Measurements from ENCODE around the gene SSTR4. TPM values are rescaled to one million over a fixed set of nuclear protein-coding genes. Genes with fewer than 3 reads are reported as not detected.

Gene SSTR4
- total RNA-seq, 1 experiment from 2014 or later, result not detected

GRCh38 chr20:23059001-23059400 lies 23.9 kb downstream of the SSTR4 start:
- Histone ChIP-seq H3K4me1 (peaks cover 28% of the 10 kb centered on the region), H3K27me3 (replicated peaks; ENCODE audit: control insufficient read depth, insufficient read depth, low read length) (no peaks in the 10 kb centered on the region), H3K36me3 (ENCODE audit: control insufficient read depth, insufficient read depth, low read length) (no peaks in the 10 kb centered on the region), H3K9me3 (no peaks in the 10 kb centered on the region), H3K4me3 (ENCODE audit: low read depth, low read length) (no peak overlapping the region)
- TF ChIP-seq CTCF (IDR thresholded peaks at IDR 0.05; ENCODE audit: insufficient read depth in 1 of 2, low read depth in 1 of 2, low read length in 1 of 2, severe bottlenecking in 1 of 2, unreplicated experiment in 1 of 2), result no peak
- Mint-ChIP-seq H3K4me3 (ENCODE audit: unreplicated experiment) (no peak overlapping the region), H3K36me3 (ENCODE audit: insufficient read depth, unreplicated experiment) (no peaks in the 10 kb centered on the region), H3K9me3 (ENCODE audit: unreplicated experiment) (no peaks in the 10 kb centered on the region), H3K27me3 (ENCODE audit: insufficient read depth, unreplicated experiment) (no peaks in the 10 kb centered on the region), H3K27ac (ENCODE audit: unreplicated experiment) (no peak overlapping the region), H3K4me1 (ENCODE audit: low read depth, unreplicated experiment) (peaks cover 16% of the 10 kb centered on the region)
- CTCF ChIA-PET, result no interaction called here
- POLR2A ChIA-PET, result no interaction called here
- DNase-seq, result no peak
- no TSS peak for BruUV-seq (replicated peaks)
- intact Hi-C loops (cut with micrococcal nuclease; ENCODE audit: unreplicated experiment), result loop anchor here (10.0 kb wide), 1 partner anchor 106 kb away; no protein-coding TSS in a partner anchor

GRCh38 chr20:23059846-23060245 lies 24.7 kb downstream of the SSTR4 start:
- no peak overlapping the region for H3K4me3 ChIP-seq (ENCODE audit: low read depth, low read length)
- H3K4me1 Mint-ChIP-seq (ENCODE audit: low read depth, unreplicated experiment), result peaks cover 23% of the 10 kb centered on the region
- H3K27me3 ChIP-seq (replicated peaks; ENCODE audit: control insufficient read depth, insufficient read depth, low read length), result no peaks in the 10 kb centered on the region
- intact Hi-C loops (cut with micrococcal nuclease; ENCODE audit: unreplicated experiment), result loop anchor here (5.0 to 10.0 kb wide), 3 partner anchors 105 to 368 kb away; no protein-coding TSS in a partner anchor
- ChIA-PET POLR2A (no interaction called here), CTCF (interaction anchor here (0.7 kb wide), 1 partner anchor 106 kb away, joined by 3 read pairs; no protein-coding TSS in a partner anchor)
- no peak for DNase-seq
- BruUV-seq (replicated peaks), result no TSS peak
- H3K4me1 ChIP-seq, result peaks cover 37% of the 10 kb centered on the region
- no peak overlapping the region for H3K27ac Mint-ChIP-seq (ENCODE audit: unreplicated experiment)
- no peaks in the 10 kb centered on the region for H3K9me3 ChIP-seq
- no peak overlapping the region for H3K4me3 Mint-ChIP-seq (ENCODE audit: unreplicated experiment)
- H3K9me3 Mint-ChIP-seq (ENCODE audit: unreplicated experiment), result no peaks in the 10 kb centered on the region
- no peaks in the 10 kb centered on the region for H3K36me3 Mint-ChIP-seq (ENCODE audit: insufficient read depth, unreplicated experiment)
- H3K36me3 ChIP-seq (ENCODE audit: control insufficient read depth, insufficient read depth, low read length), result no peaks in the 10 kb centered on the region
- no peak for TF ChIP-seq CTCF (IDR thresholded peaks at IDR 0.05; ENCODE audit: insufficient read depth in 1 of 2, low read depth in 1 of 2, low read length in 1 of 2, severe bottlenecking in 1 of 2, unreplicated experiment in 1 of 2)
- H3K27me3 Mint-ChIP-seq (ENCODE audit: insufficient read depth, unreplicated experiment), result no peaks in the 10 kb centered on the region

GRCh38 chr20:23060629-23061028 lies 25.5 kb downstream of the SSTR4 start:
- intact Hi-C loops (cut with micrococcal nuclease; ENCODE audit: unreplicated experiment), result loop anchor here (5.0 to 10.0 kb wide), 2 partner anchors 246 to 368 kb away; no protein-coding TSS in a partner anchor
- Mint-ChIP-seq H3K36me3 (ENCODE audit: insufficient read depth, unreplicated experiment) (no peaks in the 10 kb centered on the region), H3K4me1 (ENCODE audit: low read depth, unreplicated experiment) (peaks cover 31% of the 10 kb centered on the region), H3K4me3 (ENCODE audit: unreplicated experiment) (no peak overlapping the region), H3K27ac (ENCODE audit: unreplicated experiment) (peak overlapping the region; percentile 18), H3K9me3 (ENCODE audit: unreplicated experiment) (no peaks in the 10 kb centered on the region), H3K27me3 (ENCODE audit: insufficient read depth, unreplicated experiment) (no peaks in the 10 kb centered on the region)
- POLR2A ChIA-PET, result no interaction called here
- no peak for TF ChIP-seq CTCF (IDR thresholded peaks at IDR 0.05; ENCODE audit: insufficient read depth in 1 of 2, low read depth in 1 of 2, low read length in 1 of 2, severe bottlenecking in 1 of 2, unreplicated experiment in 1 of 2)
- no TSS peak for BruUV-seq (replicated peaks)
- Histone ChIP-seq H3K36me3 (ENCODE audit: control insufficient read depth, insufficient read depth, low read length) (no peaks in the 10 kb centered on the region), H3K9me3 (no peaks in the 10 kb centered on the region), H3K4me3 (ENCODE audit: low read depth, low read length) (no peak overlapping the region), H3K4me1 (peaks cover 45% of the 10 kb centered on the region), H3K27me3 (replicated peaks; ENCODE audit: control insufficient read depth, insufficient read depth, low read length) (no peaks in the 10 kb centered on the region)
- CTCF ChIA-PET, result interaction anchor here (0.7 to 1.0 kb wide), 2 partner anchors 10 to 105 kb away, joined by 3 to 4 read pairs; no protein-coding TSS in a partner anchor
- DNase-seq, result no peak

All from Caco-2 (cell line).